HepG2 (cell line): ENCODE data around the gene ASCC2. TPM values are rescaled to one million over a fixed set of nuclear protein-coding genes. Genes with fewer than 3 reads are reported as not detected.

Experiments used
- CAMTA2 ChIP-seq: sonication (generic); formaldehyde crosslinking; IDR thresholded peaks from 2 replicates; pipeline ENCODE4 v1.4.0; 2020; ENCODE audit warnings: mild to moderate bottlenecking, missing genetic modification reagents, borderline replicate concordance
- CENPT ChIP-seq: sonication (generic); formaldehyde crosslinking; IDR thresholded peaks from 2 replicates; pipeline ENCODE4 v1.8.0; 2022; ENCODE audit warnings: low read depth, mild to moderate bottlenecking, moderate library complexity, missing genetic modification reagents
- FOSL2 ChIP-seq: sonication (generic); formaldehyde crosslinking; IDR thresholded peaks from 2 replicates; pipeline ENCODE4 v1.4.0; 2020; ENCODE audit warnings: missing genetic modification reagents
- IRF1 ChIP-seq: sonication (generic); formaldehyde crosslinking; IDR thresholded peaks from 2 replicates; pipeline ENCODE4 v1.4.0; 2020; ENCODE audit warnings: low read depth, mild to moderate bottlenecking, missing genetic modification reagents
- ISX ChIP-seq: sonication (generic); formaldehyde crosslinking; conservative IDR thresholded peaks from 2 replicates; pipeline ENCODE4 v1.5.0; 2020; ENCODE audit warnings: missing genetic modification reagents
- KDM6A ChIP-seq: IDR thresholded peaks from 2 replicates; pipeline ENCODE4 v1.6.1; 2016; ENCODE audit warnings: low read depth
- NFE2L2 ChIP-seq: fragments of 150-350 bp; IDR thresholded peaks from 2 replicates; pipeline ENCODE4 v1.6.1; 2014; ENCODE audit warnings: low read length
- NKX3-1 ChIP-seq: sonication (generic); formaldehyde crosslinking; IDR thresholded peaks from 2 replicates; pipeline ENCODE4 v1.5.0; 2020; ENCODE audit warnings: missing genetic modification reagents
- PAF1 ChIP-seq: IDR thresholded peaks from 2 replicates; pipeline ENCODE4 v1.6.1; 2016; ENCODE audit warnings: missing genetic modification reagents, missing compliant biosample characterization
- PHF21A ChIP-seq: sonication (generic); formaldehyde crosslinking; IDR thresholded peaks from 2 replicates; pipeline ENCODE4 v1.5.0; 2020; ENCODE audit warnings: mild to moderate bottlenecking, missing genetic modification reagents
- POLR2AphosphoS2 ChIP-seq: IDR thresholded peaks from 2 replicates; pipeline ENCODE4 v1.6.1; 2011; ENCODE audit warnings: low read depth, low read length, improper control_type of control experiment
- RFX3 ChIP-seq: IDR thresholded peaks from 2 replicates; pipeline ENCODE4 v1.6.1; 2016; ENCODE audit warnings: missing biosample characterization, missing genetic modification reagents
- SMAD1 ChIP-seq: sonication (generic); formaldehyde crosslinking; IDR thresholded peaks from 2 replicates; pipeline ENCODE4 v1.4.0; 2020; ENCODE audit warnings: missing genetic modification reagents, low read depth, mild to moderate bottlenecking, borderline replicate concordance
- TBX3 ChIP-seq: fragments of 450-650 bp; IDR thresholded peaks from 2 replicates; pipeline ENCODE4 v1.6.1; 2017; ENCODE audit warnings: antibody characterized with exemption, mild to moderate bottlenecking, inconsistent platforms, borderline replicate concordance
- TEAD2 ChIP-seq: sonication (generic); formaldehyde crosslinking; IDR thresholded peaks from 2 replicates; pipeline ENCODE4 v1.9.0; 2021; ENCODE audit warnings: missing genetic modification reagents
- ZMYM4 ChIP-seq: sonication (generic); formaldehyde crosslinking; IDR thresholded peaks from 2 replicates; pipeline ENCODE4 v1.8.1; 2023; ENCODE audit warnings: mild to moderate bottlenecking, missing genetic modification reagents
- ZNF550 ChIP-seq: sonication (generic); formaldehyde crosslinking; IDR thresholded peaks from 2 replicates; pipeline ENCODE4 v1.4.0; 2020; ENCODE audit warnings: mild to moderate bottlenecking, missing genetic modification reagents, borderline replicate concordance
- polyA plus RNA-seq, 8 experiments: library from polyadenylated mRNA; depleted of rRNA in 3 of 8; stranded (reverse) in 7 of 8; unstranded in 1 of 8; fragments of >200 nt; fragmentation: Illumina TruSeq in 4 of 8; extraction: Trizol in 4 of 8; gene quantifications; 2 replicates each; pipeline versions ENCODE4 v1.2.1 to v1.2.3, GENCODE V29; 2011 to 2016; ENCODE audit warnings: low read depth in 4 of 8, missing spikeins in 1 of 8, mixed read lengths in 1 of 8; ENCODE audit not compliant: insufficient read depth in 1 of 8
- total RNA-seq, 5 experiments: library from RNA; depleted of rRNA; stranded (reverse); fragments of >200 nt; fragmentation: Illumina TruSeq; extraction: Trizol; gene quantifications; 2 replicates each; pipeline ENCODE4 v1.2.3, GENCODE V29; 2016; ENCODE audit warnings: low read depth in 1 of 5
- TF ChIP-seq, protein P1 (sequence below): sonication (generic); formaldehyde crosslinking; IDR thresholded peaks from 2 replicates; pipeline ENCODE4 v1.8.1; 2023; ENCODE audit warnings: mild to moderate bottlenecking, inconsistent platforms, moderate library complexity, missing genetic modification reagents, borderline replicate concordance
- TF ChIP-seq, protein P2 (sequence below): IDR thresholded peaks from 2 replicates; pipeline ENCODE4 v1.6.1; 2016; ENCODE audit warnings: missing compliant biosample characterization, missing genetic modification reagents, borderline replicate concordance
- TF ChIP-seq, protein P3 (sequence below): sonication (generic); formaldehyde crosslinking; IDR thresholded peaks from 2 replicates; pipeline ENCODE4 v1.8.1; 2023; ENCODE audit warnings: missing genetic modification reagents, inconsistent platforms, borderline replicate concordance
- TF ChIP-seq, protein P4 (sequence below): sonication (generic); formaldehyde crosslinking; IDR thresholded peaks from 2 replicates; pipeline ENCODE4 v1.9.0; 2021; ENCODE audit warnings: missing genetic modification reagents, borderline replicate concordance
- TF ChIP-seq, protein P5 (sequence below): sonication (generic); formaldehyde crosslinking; IDR thresholded peaks from 2 replicates; pipeline ENCODE4 v1.9.0; 2022; ENCODE audit warnings: missing genetic modification reagents, mild to moderate bottlenecking, borderline replicate concordance

Gene ASCC2
- total and polyA plus RNA-seq, 2 of the 13 experiments (the other 11 are each of a cell fraction or from before 2014, with no cell fraction given), result 26.2 to 26.3 TPM

- TF ChIP-seq POLR2AphosphoS2 (no peak), SMAD1 (CRISPR knock-in tag) (no peak), FOSL2 (CRISPR knock-in tag) (peak; percentile 56; the same call in 1 of the 2 replicates), KDM6A (CRISPR knock-in tag) (peak; percentile 69), TEAD2 (no peak), ZMYM4 (CRISPR knock-in tag) (no peak; the same call in 1 of the 2 replicates), ZNF550 (CRISPR knock-in tag) (no peak), NFE2L2 (no peak), RFX3 (CRISPR knock-in tag) (no peak), PHF21A (CRISPR knock-in tag) (peak; percentile 95), CENPT (no peak), PAF1 (CRISPR knock-in tag) (no peak), CAMTA2 (no peak), IRF1 (CRISPR knock-in tag) (no peak), NKX3-1 (CRISPR knock-in tag) (no peak), TBX3 (peak; percentile 62; the same call in 1 of the 2 replicates), ISX (CRISPR knock-in tag) (no peak)
- TF ChIP-seq, protein P1, sequence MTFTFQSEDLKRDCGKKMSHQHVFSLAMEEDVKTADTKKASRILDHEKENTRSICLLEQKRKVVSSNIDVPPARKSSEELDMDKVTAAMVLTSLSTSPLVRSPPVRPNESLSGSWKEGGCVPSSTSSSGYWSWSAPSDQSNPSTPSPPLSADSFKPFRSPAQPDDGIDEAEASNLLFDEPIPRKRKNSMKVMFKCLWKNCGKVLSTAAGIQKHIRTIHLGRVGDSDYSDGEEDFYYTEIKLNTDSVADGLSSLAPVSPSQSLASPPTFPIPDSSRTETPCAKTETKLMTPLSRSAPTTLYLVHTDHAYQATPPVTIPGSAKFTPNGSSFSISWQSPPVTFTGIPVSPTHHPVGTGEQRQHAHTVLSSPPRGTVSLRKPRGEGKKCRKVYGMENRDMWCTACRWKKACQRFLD (CRISPR knock-in tag), result no peak
- TF ChIP-seq, protein P2, sequence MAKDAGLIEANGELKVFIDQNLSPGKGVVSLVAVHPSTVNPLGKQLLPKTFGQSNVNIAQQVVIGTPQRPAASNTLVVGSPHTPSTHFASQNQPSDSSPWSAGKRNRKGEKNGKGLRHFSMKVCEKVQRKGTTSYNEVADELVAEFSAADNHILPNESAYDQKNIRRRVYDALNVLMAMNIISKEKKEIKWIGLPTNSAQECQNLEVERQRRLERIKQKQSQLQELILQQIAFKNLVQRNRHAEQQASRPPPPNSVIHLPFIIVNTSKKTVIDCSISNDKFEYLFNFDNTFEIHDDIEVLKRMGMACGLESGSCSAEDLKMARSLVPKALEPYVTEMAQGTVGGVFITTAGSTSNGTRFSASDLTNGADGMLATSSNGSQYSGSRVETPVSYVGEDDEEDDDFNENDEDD (CRISPR knock-in tag), result no peak
- TF ChIP-seq, protein P3, sequence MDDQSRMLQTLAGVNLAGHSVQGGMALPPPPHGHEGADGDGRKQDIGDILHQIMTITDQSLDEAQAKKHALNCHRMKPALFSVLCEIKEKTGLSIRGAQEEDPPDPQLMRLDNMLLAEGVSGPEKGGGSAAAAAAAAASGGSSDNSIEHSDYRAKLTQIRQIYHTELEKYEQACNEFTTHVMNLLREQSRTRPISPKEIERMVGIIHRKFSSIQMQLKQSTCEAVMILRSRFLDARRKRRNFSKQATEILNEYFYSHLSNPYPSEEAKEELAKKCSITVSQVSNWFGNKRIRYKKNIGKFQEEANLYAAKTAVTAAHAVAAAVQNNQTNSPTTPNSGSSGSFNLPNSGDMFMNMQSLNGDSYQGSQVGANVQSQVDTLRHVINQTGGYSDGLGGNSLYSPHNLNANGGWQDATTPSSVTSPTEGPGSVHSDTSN (CRISPR knock-in tag), result no peak
- TF ChIP-seq, protein P4, sequence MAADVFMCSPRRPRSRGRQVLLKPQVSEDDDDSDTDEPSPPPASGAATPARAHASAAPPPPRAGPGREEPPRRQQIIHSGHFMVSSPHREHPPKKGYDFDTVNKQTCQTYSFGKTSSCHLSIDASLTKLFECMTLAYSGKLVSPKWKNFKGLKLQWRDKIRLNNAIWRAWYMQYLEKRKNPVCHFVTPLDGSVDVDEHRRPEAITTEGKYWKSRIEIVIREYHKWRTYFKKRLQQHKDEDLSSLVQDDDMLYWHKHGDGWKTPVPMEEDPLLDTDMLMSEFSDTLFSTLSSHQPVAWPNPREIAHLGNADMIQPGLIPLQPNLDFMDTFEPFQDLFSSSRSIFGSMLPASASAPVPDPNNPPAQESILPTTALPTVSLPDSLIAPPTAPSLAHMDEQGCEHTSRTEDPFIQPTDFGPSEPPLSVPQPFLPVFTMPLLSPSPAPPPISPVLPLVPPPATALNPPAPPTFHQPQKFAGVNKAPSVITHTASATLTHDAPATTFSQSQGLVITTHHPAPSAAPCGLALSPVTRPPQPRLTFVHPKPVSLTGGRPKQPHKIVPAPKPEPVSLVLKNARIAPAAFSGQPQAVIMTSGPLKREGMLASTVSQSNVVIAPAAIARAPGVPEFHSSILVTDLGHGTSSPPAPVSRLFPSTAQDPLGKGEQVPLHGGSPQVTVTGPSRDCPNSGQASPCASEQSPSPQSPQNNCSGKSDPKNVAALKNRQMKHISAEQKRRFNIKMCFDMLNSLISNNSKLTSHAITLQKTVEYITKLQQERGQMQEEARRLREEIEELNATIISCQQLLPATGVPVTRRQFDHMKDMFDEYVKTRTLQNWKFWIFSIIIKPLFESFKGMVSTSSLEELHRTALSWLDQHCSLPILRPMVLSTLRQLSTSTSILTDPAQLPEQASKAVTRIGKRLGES (CRISPR knock-in tag), result no peak
- TF ChIP-seq, protein P5, sequence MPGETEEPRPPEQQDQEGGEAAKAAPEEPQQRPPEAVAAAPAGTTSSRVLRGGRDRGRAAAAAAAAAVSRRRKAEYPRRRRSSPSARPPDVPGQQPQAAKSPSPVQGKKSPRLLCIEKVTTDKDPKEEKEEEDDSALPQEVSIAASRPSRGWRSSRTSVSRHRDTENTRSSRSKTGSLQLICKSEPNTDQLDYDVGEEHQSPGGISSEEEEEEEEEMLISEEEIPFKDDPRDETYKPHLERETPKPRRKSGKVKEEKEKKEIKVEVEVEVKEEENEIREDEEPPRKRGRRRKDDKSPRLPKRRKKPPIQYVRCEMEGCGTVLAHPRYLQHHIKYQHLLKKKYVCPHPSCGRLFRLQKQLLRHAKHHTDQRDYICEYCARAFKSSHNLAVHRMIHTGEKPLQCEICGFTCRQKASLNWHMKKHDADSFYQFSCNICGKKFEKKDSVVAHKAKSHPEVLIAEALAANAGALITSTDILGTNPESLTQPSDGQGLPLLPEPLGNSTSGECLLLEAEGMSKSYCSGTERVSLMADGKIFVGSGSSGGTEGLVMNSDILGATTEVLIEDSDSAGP (CRISPR knock-in tag), result no peak
Measured at GRCh38 chr22:29769723-29770321, 68.3 kb downstream of the ASCC2 start (continued).
